DND-41 (cell line): ENCODE measurements around the gene UCKL1.

ENCODE experiments used
- ATAC-seq: fragments of 200-7000 bp; cut with Tn5 transposase; 3 replicates; pipeline ENCODE4 v1.9.1; 2021; ENCODE audit warnings: low read depth; ENCODE audit not compliant: insufficient read depth
- DNase-seq: peaks from one replicate; pipeline ENCODE4 v3.0.0-alpha.2; 2020
- H2AFZ ChIP-seq: 2 replicates; pipeline ENCODE4 v1.6.0; 2012; ENCODE audit warnings: low read depth, low read length
- H3K27ac ChIP-seq: 2 replicates; pipeline ENCODE4 v1.5.1; 2012; ENCODE audit warnings: low read length, inconsistent platforms
- H3K27me3 ChIP-seq: fragments of 200-600 bp; sonication (generic); 2 replicates; pipeline ENCODE4 v1.6.0; 2012; ENCODE audit warnings: low read length, mild to moderate bottlenecking, inconsistent platforms; ENCODE audit not compliant: insufficient read depth, poor library complexity
- H3K36me3 ChIP-seq: 2 replicates; pipeline ENCODE4 v1.5.1; 2012; ENCODE audit warnings: low read length, inconsistent platforms; ENCODE audit not compliant: insufficient read depth
- H3K4me1 ChIP-seq: 2 replicates; pipeline ENCODE4 v1.5.1; 2012; ENCODE audit warnings: mild to moderate bottlenecking, low read length; ENCODE audit not compliant: insufficient read depth
- H3K4me2 ChIP-seq: 2 replicates; pipeline ENCODE4 v1.6.0; 2012; ENCODE audit warnings: mild to moderate bottlenecking, moderate library complexity, low read length, inconsistent platforms; ENCODE audit not compliant: insufficient read depth
- H3K4me3 ChIP-seq, 2 experiments: fragments of 200-600 bp in 1 of 2; shearing (Covaris generic) in 1 of 2; 2 replicates each; pipeline ENCODE4 v1.5.1; 2012 to 2016; ENCODE audit warnings: inconsistent platforms in 2 of 2, low read length in 2 of 2, mild to moderate bottlenecking in 2 of 2, low read depth in 1 of 2, moderate library complexity in 1 of 2
- H3K79me2 ChIP-seq: 2 replicates; pipeline ENCODE4 v1.6.0; 2012; ENCODE audit warnings: low read length, inconsistent platforms; ENCODE audit not compliant: insufficient read depth
- H3K9ac ChIP-seq: 2 replicates; pipeline ENCODE4 v1.6.0; 2012; ENCODE audit warnings: low read depth, mild to moderate bottlenecking, inconsistent platforms, low read length, moderate library complexity
- H3K9me3 ChIP-seq: 2 replicates; pipeline ENCODE4 v1.5.1; 2012; ENCODE audit warnings: low read length, moderate library complexity, mild to moderate bottlenecking, inconsistent platforms; ENCODE audit not compliant: insufficient read depth, severe bottlenecking
- H4K20me1 ChIP-seq: 2 replicates; pipeline ENCODE4 v1.6.0; 2012; ENCODE audit warnings: low read length; ENCODE audit not compliant: insufficient read depth
- CTCF ChIP-seq: IDR thresholded peaks from 2 replicates; pipeline ENCODE4 v1.5.1; 2012; ENCODE audit warnings: borderline replicate concordance, low read length, moderate library complexity, mild to moderate bottlenecking; ENCODE audit not compliant: poor library complexity, severe bottlenecking; ENCODE audit errors: extremely low read depth
- EZH2 ChIP-seq: IDR thresholded peaks from 3 replicates; pipeline ENCODE4 v1.6.1; 2012; ENCODE audit warnings: borderline replicate concordance, low read depth, mild to moderate bottlenecking, moderate library complexity, low read length, inconsistent platforms; ENCODE audit not compliant: severe bottlenecking

Gene UCKL1

GRCh38 chr20:63924241-63924640 lies 32.0 kb downstream of the UCKL1 start:
- H3K9me3 ChIP-seq: no peaks in the 10 kb centered on the region
- no peak overlapping the region for H3K4me2 ChIP-seq
- ATAC-seq: peak; percentile 72
- no peak overlapping the region for H3K9ac ChIP-seq
- no peaks in the 10 kb centered on the region for H3K27me3 ChIP-seq
- DNase-seq: no peak
- no peak overlapping the region for H3K27ac ChIP-seq
- H4K20me1 ChIP-seq: peaks cover 63% of the 10 kb centered on the region
- no peak overlapping the region for H2AFZ ChIP-seq
- no peak for TF ChIP-seq CTCF
- no peak for TF ChIP-seq EZH2
- no peaks in the 10 kb centered on the region; the same call in 1 of the 2 replicates for H3K4me1 ChIP-seq
- no peak overlapping the region for H3K4me3 ChIP-seq
- H3K79me2 ChIP-seq: peaks cover 76% of the 10 kb centered on the region
- H3K36me3 ChIP-seq: peaks cover 51% of the 10 kb centered on the region

GRCh38 chr20:63923651-63924050 lies 32.6 kb downstream of the UCKL1 start:
- Histone ChIP-seq H3K36me3 (peaks cover 51% of the 10 kb centered on the region), H3K27ac (no peak overlapping the region; the same call in 1 of the 2 replicates), H3K79me2 (peaks cover 81% of the 10 kb centered on the region), H3K4me3 (no peak overlapping the region), H2AFZ (no peak overlapping the region), H4K20me1 (peaks cover 63% of the 10 kb centered on the region), H3K4me1 (no peaks in the 10 kb centered on the region; the same call in 1 of the 2 replicates), H3K9me3 (no peaks in the 10 kb centered on the region), H3K27me3 (no peaks in the 10 kb centered on the region), H3K9ac (no peak overlapping the region), H3K4me2 (no peak overlapping the region)
- TF ChIP-seq EZH2: no peak
- no peak for TF ChIP-seq CTCF
- DNase-seq: no peak
- ATAC-seq: no peak

GRCh38 chr20:63920226-63920625 lies 36.0 kb downstream of the UCKL1 start:
- no peak for ATAC-seq
- Histone ChIP-seq H3K4me2 (no peak overlapping the region), H3K27me3 (no peaks in the 10 kb centered on the region), H3K9me3 (peaks cover 3% of the 10 kb centered on the region), H3K4me3 (no peak overlapping the region), H3K79me2 (peaks cover 91% of the 10 kb centered on the region), H3K9ac (no peak overlapping the region), H4K20me1 (peaks cover 54% of the 10 kb centered on the region), H3K36me3 (peaks cover 45% of the 10 kb centered on the region), H2AFZ (no peak overlapping the region), H3K27ac (no peak overlapping the region), H3K4me1 (no peaks in the 10 kb centered on the region; the same call in 1 of the 2 replicates)
- DNase-seq: no peak
- no peak for TF ChIP-seq EZH2
- no peak for TF ChIP-seq CTCF

- H3K4me2 ChIP-seq: no peak overlapping the region
- peaks cover 5% of the 10 kb centered on the region for H3K9me3 ChIP-seq
- no peak for DNase-seq
- H3K4me3 ChIP-seq: no peak overlapping the region
- peaks cover 53% of the 10 kb centered on the region for H3K36me3 ChIP-seq
- H3K27me3 ChIP-seq: no peaks in the 10 kb centered on the region
- TF ChIP-seq EZH2: no peak
- no peak for TF ChIP-seq CTCF
- H4K20me1 ChIP-seq: peaks cover 50% of the 10 kb centered on the region
- H2AFZ ChIP-seq: no peak overlapping the region
- no peaks in the 10 kb centered on the region; the same call in 1 of the 2 replicates for H3K4me1 ChIP-seq
- H3K27ac ChIP-seq: no peak overlapping the region
- peaks cover 91% of the 10 kb centered on the region for H3K79me2 ChIP-seq
- no peak overlapping the region for H3K9ac ChIP-seq
- ATAC-seq: no peak
Observed at GRCh38 chr20:63919130-63919529, 37.1 kb downstream of the UCKL1 start.
